ENCODE measurements around the gene STAB2. TPM values are rescaled to one million over a fixed set of nuclear protein-coding genes. Genes with fewer than 3 reads are reported as not detected.
"Not testable (repeated sequence)": the region's sequence is repeated elsewhere in the genome, so short reads cannot be mapped to it uniquely, and the experiment has no call there.

The STAB2 gene
- total RNA-seq, 1 donor from 2014 or later, result not detected

DNA sequence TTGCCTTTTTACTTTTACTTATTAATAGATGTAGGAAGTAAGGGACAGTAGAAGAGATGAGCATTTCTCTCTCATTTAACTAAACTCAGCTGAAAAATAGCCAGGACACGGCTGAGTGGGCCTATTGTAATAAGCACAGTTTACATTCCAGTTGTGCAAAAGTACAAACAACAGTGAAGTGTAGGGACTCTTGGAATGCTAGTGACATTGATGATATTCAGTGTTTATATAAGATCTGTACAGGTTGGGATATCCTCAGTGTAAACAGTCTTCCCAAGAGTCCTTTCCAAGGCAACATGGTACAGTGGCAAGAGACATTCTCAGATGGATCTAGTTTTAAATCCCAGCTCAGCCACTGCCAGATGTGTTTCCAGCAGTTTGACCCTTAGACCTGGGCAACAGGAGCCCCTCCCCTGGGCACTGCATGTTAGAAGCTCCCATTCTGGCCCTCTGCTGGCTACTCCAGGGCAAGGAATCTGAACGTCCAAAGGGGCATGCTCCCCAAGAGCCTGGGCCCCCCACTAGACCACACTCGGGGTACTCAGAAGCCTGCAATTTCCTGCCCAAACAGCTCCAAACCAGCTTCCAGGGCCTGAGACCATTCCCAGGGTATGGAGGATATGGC, 55.3 kb downstream of the STAB2 start:
- H3K4me3 ChIP-seq (ENCODE audit: low read depth, low read length), result no peak overlapping the region
- TF ChIP-seq, protein P1, sequence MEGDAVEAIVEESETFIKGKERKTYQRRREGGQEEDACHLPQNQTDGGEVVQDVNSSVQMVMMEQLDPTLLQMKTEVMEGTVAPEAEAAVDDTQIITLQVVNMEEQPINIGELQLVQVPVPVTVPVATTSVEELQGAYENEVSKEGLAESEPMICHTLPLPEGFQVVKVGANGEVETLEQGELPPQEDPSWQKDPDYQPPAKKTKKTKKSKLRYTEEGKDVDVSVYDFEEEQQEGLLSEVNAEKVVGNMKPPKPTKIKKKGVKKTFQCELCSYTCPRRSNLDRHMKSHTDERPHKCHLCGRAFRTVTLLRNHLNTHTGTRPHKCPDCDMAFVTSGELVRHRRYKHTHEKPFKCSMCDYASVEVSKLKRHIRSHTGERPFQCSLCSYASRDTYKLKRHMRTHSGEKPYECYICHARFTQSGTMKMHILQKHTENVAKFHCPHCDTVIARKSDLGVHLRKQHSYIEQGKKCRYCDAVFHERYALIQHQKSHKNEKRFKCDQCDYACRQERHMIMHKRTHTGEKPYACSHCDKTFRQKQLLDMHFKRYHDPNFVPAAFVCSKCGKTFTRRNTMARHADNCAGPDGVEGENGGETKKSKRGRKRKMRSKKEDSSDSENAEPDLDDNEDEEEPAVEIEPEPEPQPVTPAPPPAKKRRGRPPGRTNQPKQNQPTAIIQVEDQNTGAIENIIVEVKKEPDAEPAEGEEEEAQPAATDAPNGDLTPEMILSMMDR (IDR thresholded peaks at IDR 0.05; ENCODE audit: insufficient read depth, low read length, poor library complexity, severe bottlenecking), result no peak
- H3K36me3 ChIP-seq (ENCODE audit: control insufficient read depth, insufficient read depth, low read length), result no peaks in the 10 kb centered on the region
- H3K27me3 ChIP-seq (ENCODE audit: control insufficient read depth, insufficient read depth, low read length), result no peaks in the 10 kb centered on the region
- no peak for DNase-seq (ENCODE audit: low read depth)

DNA sequence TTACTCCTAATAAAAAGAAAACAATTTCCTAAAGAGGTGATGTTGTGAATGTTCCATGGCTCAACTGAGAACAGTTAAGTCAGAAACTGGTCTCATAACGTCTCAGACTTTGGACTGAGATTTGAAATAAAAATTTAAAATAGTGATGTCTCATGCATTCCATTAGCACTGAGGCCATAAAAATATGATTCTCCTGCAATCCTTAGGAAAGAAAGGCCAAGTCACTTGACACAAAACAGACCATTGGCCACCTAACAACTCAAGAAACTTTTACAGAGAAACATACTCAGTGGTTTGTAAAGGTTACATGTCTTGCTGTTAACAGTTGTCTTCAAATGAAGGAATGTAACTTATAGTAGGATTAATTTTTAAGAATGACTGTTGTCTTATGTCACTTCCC, 58.1 kb downstream of the STAB2 start:
- no peak for DNase-seq (ENCODE audit: low read depth)
- Histone ChIP-seq H3K27me3 (ENCODE audit: control insufficient read depth, insufficient read depth, low read length) (no peaks in the 10 kb centered on the region), H3K4me3 (ENCODE audit: low read depth, low read length) (no peak overlapping the region), H3K36me3 (ENCODE audit: control insufficient read depth, insufficient read depth, low read length) (no peaks in the 10 kb centered on the region)
- TF ChIP-seq, protein P1 (IDR thresholded peaks at IDR 0.05; ENCODE audit: insufficient read depth, low read length, poor library complexity, severe bottlenecking), result no peak

DNA sequence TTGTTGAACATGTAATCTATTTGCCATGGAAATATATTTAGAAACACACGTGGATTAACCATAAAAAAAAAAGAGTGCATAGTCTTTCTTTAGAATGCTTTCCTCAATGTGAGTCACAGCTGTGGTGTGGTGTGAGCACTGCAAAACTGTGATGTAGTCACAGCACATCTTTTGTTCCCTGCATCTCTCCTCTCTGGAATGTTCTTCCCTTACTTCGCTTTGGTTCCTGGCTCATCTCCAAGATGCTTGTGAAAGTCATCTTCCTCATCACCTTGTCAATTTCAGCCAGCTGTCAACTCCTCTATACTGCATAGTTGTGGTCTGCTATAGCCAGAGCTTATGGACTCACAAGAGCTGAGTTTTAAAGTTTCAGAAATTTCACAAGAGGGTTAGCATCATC, 60.2 kb downstream of the STAB2 start:
- DNase-seq (ENCODE audit: low read depth), result peak; percentile 50
- TF ChIP-seq, protein P1 (IDR thresholded peaks at IDR 0.05; ENCODE audit: insufficient read depth, low read length, poor library complexity, severe bottlenecking), result no peak
- no peaks in the 10 kb centered on the region for H3K36me3 ChIP-seq (ENCODE audit: control insufficient read depth, insufficient read depth, low read length)

DNA sequence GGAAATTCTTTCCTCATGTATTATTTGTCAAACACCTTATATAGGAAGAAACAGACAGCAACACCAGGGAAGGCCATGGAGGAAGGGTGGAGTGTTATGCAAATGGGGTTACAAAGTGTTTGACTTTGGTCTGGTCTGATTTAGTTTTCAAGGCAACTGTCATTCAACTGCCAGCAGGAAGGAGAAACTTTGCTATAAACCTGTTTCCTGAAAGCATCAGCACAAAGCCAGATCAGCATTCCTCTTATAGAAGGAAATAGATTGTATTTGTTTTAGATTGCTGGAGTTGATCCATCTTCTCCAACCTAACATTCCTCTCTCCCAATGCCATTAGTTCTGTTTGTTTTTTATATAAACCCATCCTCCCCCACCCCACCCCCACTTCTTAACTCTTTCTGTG, 65.7 kb downstream of the STAB2 start:
- TF ChIP-seq, protein P1 (IDR thresholded peaks at IDR 0.05; ENCODE audit: insufficient read depth, low read length, poor library complexity, severe bottlenecking), result no peak
- no peak overlapping the region for H3K4me3 ChIP-seq (ENCODE audit: low read depth, low read length)
- no peaks in the 10 kb centered on the region for H3K27me3 ChIP-seq (ENCODE audit: control insufficient read depth, insufficient read depth, low read length)
- DNase-seq (ENCODE audit: low read depth), result no peak
- H3K36me3 ChIP-seq (ENCODE audit: control insufficient read depth, insufficient read depth, low read length), result no peaks in the 10 kb centered on the region

More for the DNA sequence above, 60.2 kb downstream of the STAB2 start:
- H3K4me3 ChIP-seq (ENCODE audit: low read depth, low read length), result no peak overlapping the region
- no peaks in the 10 kb centered on the region for H3K27me3 ChIP-seq (ENCODE audit: control insufficient read depth, insufficient read depth, low read length)

DNA sequence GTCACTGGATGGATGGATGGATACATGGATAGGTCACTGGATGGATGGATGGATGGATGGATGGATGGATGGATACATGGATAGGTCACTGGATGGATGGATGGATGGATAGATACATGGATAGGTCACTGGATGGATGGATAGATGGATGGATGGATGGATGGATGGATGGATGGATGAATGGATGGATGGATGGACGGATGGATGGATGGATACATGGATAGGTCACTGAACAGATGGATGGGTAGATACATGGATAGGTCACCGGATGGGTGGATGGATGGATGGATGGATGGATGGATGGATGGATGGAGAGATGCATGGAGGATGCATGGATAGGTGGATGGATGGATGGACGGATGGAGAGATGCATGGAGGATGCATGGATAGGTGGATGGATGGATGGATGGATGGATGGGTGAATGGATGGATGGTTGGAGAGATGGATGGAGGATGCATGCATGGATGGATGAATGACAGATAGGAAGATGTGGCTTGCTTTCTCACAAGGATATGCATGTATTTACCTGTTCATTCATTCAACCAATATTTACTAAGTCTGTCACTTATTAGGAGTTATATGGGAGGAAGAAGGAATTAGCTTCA, 66.6 kb downstream of the STAB2 start:
- DNase-seq (ENCODE audit: low read depth); H3K36me3 ChIP-seq (ENCODE audit: control insufficient read depth, insufficient read depth, low read length); H3K27me3 ChIP-seq (ENCODE audit: control insufficient read depth, insufficient read depth, low read length); H3K4me3 ChIP-seq (ENCODE audit: low read depth, low read length): not testable (repeated sequence)

DNA sequence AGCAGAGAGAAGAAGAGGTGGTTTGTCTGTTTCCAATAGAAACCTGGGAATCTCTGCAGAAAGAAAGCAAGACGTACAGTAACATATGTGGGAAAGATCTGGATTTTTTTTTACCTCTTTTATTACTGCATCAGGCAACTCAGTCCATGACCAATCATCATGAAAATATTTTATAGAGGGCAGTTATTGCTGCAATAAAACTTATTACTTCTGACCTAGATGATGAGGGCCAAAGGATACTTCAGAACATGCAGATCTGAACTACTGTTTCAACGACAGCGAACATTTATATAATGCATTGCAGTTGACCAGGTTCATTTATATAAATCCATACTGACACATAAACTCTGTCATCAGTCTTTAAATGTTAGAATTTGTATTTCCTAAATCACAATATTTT, 67.7 kb downstream of the STAB2 start:
- TF ChIP-seq, protein P1 (IDR thresholded peaks at IDR 0.05; ENCODE audit: insufficient read depth, low read length, poor library complexity, severe bottlenecking), result no peak
- Histone ChIP-seq H3K36me3 (ENCODE audit: control insufficient read depth, insufficient read depth, low read length) (no peaks in the 10 kb centered on the region), H3K4me3 (ENCODE audit: low read depth, low read length) (no peak overlapping the region), H3K27me3 (ENCODE audit: control insufficient read depth, insufficient read depth, low read length) (peaks cover 7% of the 10 kb centered on the region)
- no peak for DNase-seq (ENCODE audit: low read depth)
